Left ventricle myocardium inferior (tissue), 1 donor: ENCODE results near the gene FRZB. TPM values are rescaled to one million over a fixed set of nuclear protein-coding genes. Genes with fewer than 3 reads are reported as not detected.
A peak's percentile ranks its signal among the peaks of the same experiment; 100 is the strongest.

Experiments
- DNase-seq: peaks from one replicate; pipeline ENCODE4 v3.0.0-alpha.2; 2020
- H3K27ac ChIP-seq: fragments of 200-600 bp; replicated peaks from 2 replicates; pipeline ENCODE4 v1.8.0; 2021
- H3K27me3 ChIP-seq: fragments of 200-600 bp; 2 replicates; pipeline ENCODE4 v1.8.0; 2021; ENCODE audit warnings: low read depth
- H3K36me3 ChIP-seq: fragments of 200-600 bp; 2 replicates; pipeline ENCODE4 v1.8.0; 2021
- H3K4me1 ChIP-seq: fragments of 200-600 bp; 2 replicates; pipeline ENCODE4 v1.8.0; 2021
- H3K4me3 ChIP-seq: fragments of 200-600 bp; 2 replicates; pipeline ENCODE4 v1.8.0; 2021; ENCODE audit warnings: mild to moderate bottlenecking, moderate library complexity
- H3K9me3 ChIP-seq: fragments of 200-600 bp; replicated peaks from 2 replicates; pipeline ENCODE4 v1.8.0; 2021
- CTCF ChIP-seq: fragments of 200-600 bp; IDR thresholded peaks from 2 replicates; pipeline ENCODE4 v1.8.0; 2021; ENCODE audit warnings: antibody characterized with exemption, mild to moderate bottlenecking, borderline replicate concordance
- intact Hi-C: fragments of 100-400 bp; cut with micrococcal nuclease; formaldehyde crosslinking; loops from one replicate; pipeline ENCODE4 v1.11.0; 2022
- total RNA-seq: library from RNA; stranded (reverse); fragmentation: NEBNext Ultra II Directional; extraction: Animal tissue kit (Norgen Biotek cat#: 25700); gene quantifications from one replicate; pipeline ENCODE4 v1.2.1, GENCODE V29; 2021
- donor health status: DM: no; HTN: yes; CAD: no; lungs with severe emphysema.

Gene FRZB
- total RNA-seq, 1 donor from 2014 or later: 2.2 TPM

GRCh38 chr2:182834293-182834692 lies 32.1 kb downstream of the FRZB start:
- Histone ChIP-seq H3K4me1 (peaks cover 5% of the 10 kb centered on the region), H3K27ac (peak overlapping the region; percentile 5), H3K36me3 (no peaks in the 10 kb centered on the region), H3K27me3 (no peaks in the 10 kb centered on the region), H3K9me3 (no peaks in the 10 kb centered on the region), H3K4me3 (no peak overlapping the region)
- intact Hi-C loops: no loop called here
- no peak for TF ChIP-seq CTCF
- DNase-seq: no peak

GRCh38 chr2:182833084-182833854 lies 33.2 kb downstream of the FRZB start:
- DNase-seq: no peak
- no peak for TF ChIP-seq CTCF
- Histone ChIP-seq H3K36me3 (no peaks in the 10 kb centered on the region), H3K4me3 (no peak overlapping the region), H3K27me3 (no peaks in the 10 kb centered on the region), H3K27ac (peak overlapping the region; percentile 5), H3K9me3 (no peaks in the 10 kb centered on the region), H3K4me1 (peaks cover 5% of the 10 kb centered on the region)
- intact Hi-C loops: no loop called here

GRCh38 chr2:182831921-182832320 lies 34.5 kb downstream of the FRZB start:
- Histone ChIP-seq H3K27me3 (no peaks in the 10 kb centered on the region), H3K27ac (no peak overlapping the region), H3K4me3 (no peak overlapping the region), H3K4me1 (peaks cover 5% of the 10 kb centered on the region), H3K9me3 (no peaks in the 10 kb centered on the region), H3K36me3 (no peaks in the 10 kb centered on the region)
- no peak for TF ChIP-seq CTCF
- no peak for DNase-seq
- intact Hi-C loops: no loop called here

GRCh38 chr2:182831101-182831500 lies 35.3 kb downstream of the FRZB start:
- DNase-seq: no peak
- TF ChIP-seq CTCF: no peak
- intact Hi-C loops: no loop called here
- no peaks in the 10 kb centered on the region for H3K36me3 ChIP-seq
- peaks cover 5% of the 10 kb centered on the region for H3K4me1 ChIP-seq
- H3K27me3 ChIP-seq: no peaks in the 10 kb centered on the region
- no peaks in the 10 kb centered on the region for H3K9me3 ChIP-seq
- no peak overlapping the region for H3K4me3 ChIP-seq
- no peak overlapping the region for H3K27ac ChIP-seq

- no peak for TF ChIP-seq CTCF
- Histone ChIP-seq H3K4me1 (no peaks in the 10 kb centered on the region), H3K4me3 (no peak overlapping the region), H3K36me3 (no peaks in the 10 kb centered on the region), H3K9me3 (no peaks in the 10 kb centered on the region), H3K27me3 (no peaks in the 10 kb centered on the region), H3K27ac (no peak overlapping the region)
- intact Hi-C loops: no loop called here
- no peak for DNase-seq
Observed at GRCh38 chr2:182827182-182827879, 39.1 kb downstream of the FRZB start.
